ENCODE measurements around the gene DYNC2LI1. TPM values are rescaled to one million over a fixed set of nuclear protein-coding genes. Genes with fewer than 3 reads are reported as not detected.

Gene DYNC2LI1
- polyA plus RNA-seq, 1 donor, result 106 TPM

- no peak for DNase-seq
Measured at GRCh38 chr2:43842866-43843226, 69.0 kb downstream of the DYNC2LI1 start.

DNA sequence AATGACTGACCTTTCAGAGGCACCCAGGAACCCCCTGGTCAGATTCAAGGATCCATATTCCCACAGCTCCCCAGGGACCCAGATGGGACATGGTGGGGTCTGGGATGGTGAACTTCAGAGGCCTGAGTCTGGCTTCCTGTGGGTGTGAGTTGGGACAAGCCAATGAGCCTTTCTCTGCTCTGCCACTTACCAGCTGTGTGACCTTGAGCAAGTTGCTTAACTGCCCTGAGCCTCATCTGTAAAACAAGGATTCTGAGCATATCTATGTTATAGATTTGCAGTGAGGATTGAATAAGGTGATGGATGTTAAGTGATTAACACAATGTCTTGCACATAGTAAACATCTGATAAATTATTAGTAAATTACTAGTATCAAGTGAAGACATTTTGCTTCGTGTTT is 71.3 kb downstream of the DYNC2LI1 start:
- DNase-seq, result no peak

GRCh38 chr2:43846140-43846793 is 72.4 kb downstream of the DYNC2LI1 start:
- no peak for DNase-seq

GRCh38 chr2:43848214-43848613 is 74.4 kb downstream of the DYNC2LI1 start:
- no peak for DNase-seq

GRCh38 chr2:43851011-43851980 is 77.5 kb downstream of the DYNC2LI1 start:
- no peak for DNase-seq

GRCh38 chr2:43852196-43852730 is 78.4 kb downstream of the DYNC2LI1 start:
- no peak for DNase-seq

GRCh38 chr2:43853141-43854081 is 79.6 kb downstream of the DYNC2LI1 start:
- no peak for DNase-seq

DNA sequence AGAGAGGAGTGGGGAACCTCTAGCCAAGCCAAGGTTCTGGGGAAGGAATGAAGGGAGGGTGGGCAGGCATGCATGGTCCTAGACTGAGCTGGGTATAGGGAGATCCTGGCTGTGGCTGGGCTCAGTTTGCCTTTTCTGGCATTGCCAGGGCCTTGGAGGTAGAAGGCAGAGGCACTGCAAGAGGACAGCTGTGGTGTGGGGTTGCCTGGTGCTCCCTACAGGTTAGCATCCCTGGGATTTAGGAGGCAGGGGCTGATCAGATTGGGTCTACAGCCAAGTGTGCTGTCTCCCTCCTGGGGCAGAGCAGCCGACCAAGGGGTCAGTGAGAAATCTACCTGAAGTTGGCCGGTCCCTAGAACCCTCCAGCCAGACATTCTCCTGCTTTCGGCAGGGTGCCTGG is 80.8 kb downstream of the DYNC2LI1 start:
- no peak for DNase-seq

DNA sequence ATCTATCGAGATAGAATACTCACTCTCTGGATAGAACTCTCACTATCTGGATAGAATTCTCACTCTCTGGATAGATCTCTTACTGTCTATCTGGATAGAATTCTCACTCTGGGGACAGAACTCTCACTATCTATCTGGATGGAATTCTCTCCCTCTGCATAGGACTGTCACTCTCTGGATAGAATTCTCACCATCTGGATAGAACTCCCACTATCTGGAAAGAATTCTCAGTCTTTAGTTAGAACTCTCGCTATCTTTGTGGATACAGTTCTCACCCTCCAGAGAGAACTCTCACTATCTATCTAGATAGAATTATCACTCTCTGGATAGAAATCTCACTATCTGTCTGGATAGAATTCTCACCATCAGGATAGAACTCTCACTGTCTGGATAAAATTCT is 81.5 kb downstream of the DYNC2LI1 start:
- no peak for DNase-seq

Other genes with a start within 250 kb of the DYNC2LI1 start
- gene THADA, start 178.0 kb upstream of the DYNC2LI1 start, polyA plus RNA-seq (ENCODE audit: insufficient read length), result 41.7 TPM
- 66.9 TPM for gene PLEKHH2, start 136.8 kb upstream of the DYNC2LI1 start, polyA plus RNA-seq (ENCODE audit: insufficient read length)
- gene C1GALT1C1L, start 97.6 kb upstream of the DYNC2LI1 start, polyA plus RNA-seq (ENCODE audit: insufficient read length), result 4.1 TPM
- gene ABCG5, start 64.8 kb downstream of the DYNC2LI1 start, polyA plus RNA-seq (ENCODE audit: insufficient read length), result 0.63 TPM
- gene ABCG8, start 64.9 kb downstream of the DYNC2LI1 start, polyA plus RNA-seq (ENCODE audit: insufficient read length), result 0.88 TPM
- gene LRPPRC, start 221.9 kb downstream of the DYNC2LI1 start, polyA plus RNA-seq (ENCODE audit: insufficient read length), result 144 TPM

Data from left kidney (tissue), 2 donors.